ENCODE results near the gene GTF3C1.

The GTF3C1 gene

GRCh38 chr16:27498916-27499658 is 50.6 kb downstream of the GTF3C1 start:
- H3K4me3 ChIP-seq (ENCODE audit: low read depth in 1 of 2, low read length in 2 of 2): no peak overlapping the region
- no peaks in the 10 kb centered on the region for H3K9me3 ChIP-seq (ENCODE audit: control insufficient read depth in 1 of 2, low read length in 2 of 2)
- no peaks in the 10 kb centered on the region for H3K4me1 ChIP-seq (ENCODE audit: control insufficient read depth in 1 of 2, insufficient read depth in 2 of 2, low read length in 2 of 2)
- no peaks in the 10 kb centered on the region for H3K27me3 ChIP-seq (ENCODE audit: low read depth, low read length)
- no peak overlapping the region for H3K27ac ChIP-seq (ENCODE audit: low read length)
- H3K36me3 ChIP-seq (ENCODE audit: control insufficient read depth in 1 of 2, insufficient read depth in 2 of 2, low read length in 2 of 2): peaks cover 74 to 98% of the 10 kb centered on the region in 2 donors

GRCh38 chr16:27498031-27498825 is 51.5 kb downstream of the GTF3C1 start:
- Histone ChIP-seq H3K36me3 (ENCODE audit: control insufficient read depth in 1 of 2, insufficient read depth in 2 of 2, low read length in 2 of 2) (peaks cover 65 to 93% of the 10 kb centered on the region in 2 donors), H3K27ac (ENCODE audit: low read length) (no peak overlapping the region), H3K4me3 (ENCODE audit: low read depth in 1 of 2, low read length in 2 of 2) (no peak overlapping the region), H3K27me3 (ENCODE audit: low read depth, low read length) (no peaks in the 10 kb centered on the region), H3K9me3 (ENCODE audit: control insufficient read depth in 1 of 2, low read length in 2 of 2) (no peaks in the 10 kb centered on the region), H3K4me1 (ENCODE audit: control insufficient read depth in 1 of 2, insufficient read depth in 2 of 2, low read length in 2 of 2) (no peaks in the 10 kb centered on the region)

- H3K4me3 ChIP-seq (ENCODE audit: low read depth in 1 of 2, low read length in 2 of 2): no peak overlapping the region
- no peaks in the 10 kb centered on the region for H3K27me3 ChIP-seq (ENCODE audit: low read depth, low read length)
- H3K4me1 ChIP-seq (ENCODE audit: control insufficient read depth in 1 of 2, insufficient read depth in 2 of 2, low read length in 2 of 2): no peaks in the 10 kb centered on the region
- no peaks in the 10 kb centered on the region for H3K9me3 ChIP-seq (ENCODE audit: control insufficient read depth in 1 of 2, low read length in 2 of 2)
- peaks cover 66 to 94% of the 10 kb centered on the region in 2 donors for H3K36me3 ChIP-seq (ENCODE audit: control insufficient read depth in 1 of 2, insufficient read depth in 2 of 2, low read length in 2 of 2)
- H3K27ac ChIP-seq (ENCODE audit: low read length): no peak overlapping the region
These were observed 54.5 kb downstream of the GTF3C1 start for GRCh38 chr16:27495191-27495590.

- Histone ChIP-seq H3K4me3 (ENCODE audit: low read depth in 1 of 2, low read length in 2 of 2) (no peak overlapping the region), H3K9me3 (ENCODE audit: control insufficient read depth in 1 of 2, low read length in 2 of 2) (no peaks in the 10 kb centered on the region), H3K4me1 (ENCODE audit: control insufficient read depth in 1 of 2, insufficient read depth in 2 of 2, low read length in 2 of 2) (no peaks in the 10 kb centered on the region), H3K27ac (ENCODE audit: low read length) (no peak overlapping the region), H3K27me3 (ENCODE audit: low read depth, low read length) (no peaks in the 10 kb centered on the region), H3K36me3 (ENCODE audit: control insufficient read depth in 1 of 2, insufficient read depth in 2 of 2, low read length in 2 of 2) (peaks cover 70 to 95% of the 10 kb centered on the region in 2 donors)
These were observed 57.1 kb downstream of the GTF3C1 start for GRCh38 chr16:27492588-27492979.

- peaks cover 66 to 95% of the 10 kb centered on the region in 2 donors for H3K36me3 ChIP-seq (ENCODE audit: control insufficient read depth in 1 of 2, insufficient read depth in 2 of 2, low read length in 2 of 2)
- H3K27me3 ChIP-seq (ENCODE audit: low read depth, low read length): no peaks in the 10 kb centered on the region
- no peak overlapping the region for H3K4me3 ChIP-seq (ENCODE audit: low read depth in 1 of 2, low read length in 2 of 2)
- H3K4me1 ChIP-seq (ENCODE audit: control insufficient read depth in 1 of 2, insufficient read depth in 2 of 2, low read length in 2 of 2): no peaks in the 10 kb centered on the region
- no peak overlapping the region for H3K27ac ChIP-seq (ENCODE audit: low read length)
- H3K9me3 ChIP-seq (ENCODE audit: control insufficient read depth in 1 of 2, low read length in 2 of 2): no peaks in the 10 kb centered on the region
These were observed 57.7 kb downstream of the GTF3C1 start for GRCh38 chr16:27491894-27492587.

- Histone ChIP-seq H3K9me3 (ENCODE audit: control insufficient read depth in 1 of 2, low read length in 2 of 2) (no peaks in the 10 kb centered on the region), H3K27me3 (ENCODE audit: low read depth, low read length) (no peaks in the 10 kb centered on the region), H3K27ac (ENCODE audit: low read length) (no peak overlapping the region), H3K4me3 (ENCODE audit: low read depth in 1 of 2, low read length in 2 of 2) (no peak overlapping the region), H3K4me1 (ENCODE audit: control insufficient read depth in 1 of 2, insufficient read depth in 2 of 2, low read length in 2 of 2) (no peaks in the 10 kb centered on the region), H3K36me3 (ENCODE audit: control insufficient read depth in 1 of 2, insufficient read depth in 2 of 2, low read length in 2 of 2) (peaks cover 77 to 95% of the 10 kb centered on the region in 2 donors)
These were observed 59.8 kb downstream of the GTF3C1 start for GRCh38 chr16:27489906-27490305.

- Histone ChIP-seq H3K4me3 (ENCODE audit: low read depth in 1 of 2, low read length in 2 of 2) (no peak overlapping the region), H3K27ac (ENCODE audit: low read length) (no peak overlapping the region), H3K27me3 (ENCODE audit: low read depth, low read length) (no peaks in the 10 kb centered on the region), H3K4me1 (ENCODE audit: control insufficient read depth in 1 of 2, insufficient read depth in 2 of 2, low read length in 2 of 2) (no peaks in the 10 kb centered on the region), H3K36me3 (ENCODE audit: control insufficient read depth in 1 of 2, insufficient read depth in 2 of 2, low read length in 2 of 2) (peaks cover 77 to 95% of the 10 kb centered on the region in 2 donors), H3K9me3 (ENCODE audit: control insufficient read depth in 1 of 2, low read length in 2 of 2) (no peaks in the 10 kb centered on the region)
These were observed 60.3 kb downstream of the GTF3C1 start for GRCh38 chr16:27489421-27489820.

GRCh38 chr16:27486760-27487159 is 63.0 kb downstream of the GTF3C1 start:
- Histone ChIP-seq H3K36me3 (ENCODE audit: control insufficient read depth in 1 of 2, insufficient read depth in 2 of 2, low read length in 2 of 2) (peaks cover 91 to 100% of the 10 kb centered on the region in 2 donors), H3K27ac (ENCODE audit: low read length) (no peak overlapping the region), H3K9me3 (ENCODE audit: control insufficient read depth in 1 of 2, low read length in 2 of 2) (no peaks in the 10 kb centered on the region), H3K4me1 (ENCODE audit: control insufficient read depth in 1 of 2, insufficient read depth in 2 of 2, low read length in 2 of 2) (no peaks in the 10 kb centered on the region), H3K27me3 (ENCODE audit: low read depth, low read length) (no peaks in the 10 kb centered on the region), H3K4me3 (ENCODE audit: low read depth in 1 of 2, low read length in 2 of 2) (no peak overlapping the region)

GRCh38 chr16:27486344-27486743 is 63.4 kb downstream of the GTF3C1 start:
- H3K27me3 ChIP-seq (ENCODE audit: low read depth, low read length): no peaks in the 10 kb centered on the region
- no peaks in the 10 kb centered on the region for H3K9me3 ChIP-seq (ENCODE audit: control insufficient read depth in 1 of 2, low read length in 2 of 2)
- H3K4me3 ChIP-seq (ENCODE audit: low read depth in 1 of 2, low read length in 2 of 2): no peak overlapping the region
- H3K36me3 ChIP-seq (ENCODE audit: control insufficient read depth in 1 of 2, insufficient read depth in 2 of 2, low read length in 2 of 2): peaks cover 91 to 100% of the 10 kb centered on the region in 2 donors
- no peak overlapping the region for H3K27ac ChIP-seq (ENCODE audit: low read length)
- H3K4me1 ChIP-seq (ENCODE audit: control insufficient read depth in 1 of 2, insufficient read depth in 2 of 2, low read length in 2 of 2): no peaks in the 10 kb centered on the region

- Histone ChIP-seq H3K27ac (ENCODE audit: low read length) (no peak overlapping the region), H3K36me3 (ENCODE audit: control insufficient read depth in 1 of 2, insufficient read depth in 2 of 2, low read length in 2 of 2) (peaks cover 91 to 100% of the 10 kb centered on the region in 2 donors), H3K9me3 (ENCODE audit: control insufficient read depth in 1 of 2, low read length in 2 of 2) (no peaks in the 10 kb centered on the region), H3K4me3 (ENCODE audit: low read depth in 1 of 2, low read length in 2 of 2) (no peak overlapping the region), H3K4me1 (ENCODE audit: control insufficient read depth in 1 of 2, insufficient read depth in 2 of 2, low read length in 2 of 2) (no peaks in the 10 kb centered on the region), H3K27me3 (ENCODE audit: low read depth, low read length) (no peaks in the 10 kb centered on the region)
These were observed 63.9 kb downstream of the GTF3C1 start for GRCh38 chr16:27485811-27486210.

- Histone ChIP-seq H3K4me3 (ENCODE audit: low read depth in 1 of 2, low read length in 2 of 2) (no peak overlapping the region), H3K27me3 (ENCODE audit: low read depth, low read length) (no peaks in the 10 kb centered on the region), H3K9me3 (ENCODE audit: control insufficient read depth in 1 of 2, low read length in 2 of 2) (no peaks in the 10 kb centered on the region), H3K36me3 (ENCODE audit: control insufficient read depth in 1 of 2, insufficient read depth in 2 of 2, low read length in 2 of 2) (peaks cover 91 to 100% of the 10 kb centered on the region in 2 donors), H3K27ac (ENCODE audit: low read length) (no peak overlapping the region), H3K4me1 (ENCODE audit: control insufficient read depth in 1 of 2, insufficient read depth in 2 of 2, low read length in 2 of 2) (no peaks in the 10 kb centered on the region)
These were observed 64.6 kb downstream of the GTF3C1 start for GRCh38 chr16:27485126-27485525.

Data from muscle layer of duodenum (tissue), 2 donors.